M059J (cell line): ENCODE data around the gene TFIP11. TPM values are rescaled to one million over a fixed set of nuclear protein-coding genes. Genes with fewer than 3 reads are reported as not detected.
"Not testable (repeated sequence)": the region's sequence is repeated elsewhere in the genome, so short reads cannot be mapped to it uniquely, and the experiment has no call there.

Source experiments
- DNase-seq: peaks from one replicate; pipeline ENCODE4 v3.0.0-alpha.2; 2012; ENCODE audit warnings: low read depth
- total RNA-seq: library from RNA; depleted of rRNA; stranded (reverse); fragments of >200 nt; shearing (Covaris generic); gene quantifications from 2 replicates; pipeline ENCODE4 v1.2.3, GENCODE V29; 2014

The TFIP11 gene
- total RNA-seq, 1 experiment from 2014 or later, result 19.1 TPM

DNA sequence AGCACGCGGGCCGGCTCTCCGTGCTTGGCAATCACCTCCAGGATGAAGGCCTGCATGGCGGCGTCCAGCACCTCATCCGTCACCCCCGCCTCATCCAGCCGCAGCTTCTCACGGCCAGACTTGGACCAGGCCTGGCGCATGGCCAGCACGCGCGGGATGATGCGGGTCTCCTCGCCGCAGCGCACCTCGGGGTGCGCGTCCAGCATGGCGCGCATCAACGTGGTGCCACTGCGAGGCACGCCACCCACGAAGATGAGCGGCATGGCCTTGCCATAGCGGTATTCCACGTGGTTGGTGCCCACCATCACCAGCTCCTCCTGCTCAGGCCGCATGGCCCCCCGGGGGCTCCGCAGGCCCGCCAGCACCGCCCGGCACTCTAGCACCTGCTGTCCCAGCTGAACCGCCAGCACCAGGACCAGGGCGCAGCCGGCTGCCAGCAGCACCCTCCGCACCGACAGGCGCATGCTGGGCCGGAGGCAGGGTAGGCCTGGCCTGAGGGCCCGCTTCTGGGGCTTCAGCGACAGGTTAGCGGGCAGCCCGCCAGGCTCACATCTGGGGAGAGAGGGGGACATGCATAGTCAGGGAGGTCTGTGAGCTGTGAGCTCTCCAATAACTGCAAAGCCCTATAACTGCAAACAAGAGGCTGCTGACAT lies 29.0 kb upstream of the TFIP11 start:
- DNase-seq, result no peak

DNA sequence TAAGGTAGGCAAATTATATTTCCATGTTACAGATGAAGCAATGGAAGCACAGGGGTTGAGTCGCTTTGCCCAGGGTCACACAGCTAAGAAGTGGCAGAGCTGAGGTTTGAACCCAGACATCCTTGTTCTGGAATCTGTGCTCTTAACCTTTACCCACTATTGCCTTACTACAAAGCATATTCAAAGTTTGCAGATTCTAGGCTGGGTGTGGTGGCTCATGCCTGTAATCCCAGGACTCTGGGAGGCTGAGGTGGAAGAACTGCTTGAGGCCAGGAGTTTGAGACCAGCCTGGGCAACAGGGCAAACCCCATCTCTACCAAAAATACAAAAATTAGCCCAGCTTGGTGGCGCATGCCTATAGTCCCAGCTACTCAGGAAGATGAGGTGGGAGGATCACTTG lies 27.8 kb upstream of the TFIP11 start:
- DNase-seq, result no peak

DNA sequence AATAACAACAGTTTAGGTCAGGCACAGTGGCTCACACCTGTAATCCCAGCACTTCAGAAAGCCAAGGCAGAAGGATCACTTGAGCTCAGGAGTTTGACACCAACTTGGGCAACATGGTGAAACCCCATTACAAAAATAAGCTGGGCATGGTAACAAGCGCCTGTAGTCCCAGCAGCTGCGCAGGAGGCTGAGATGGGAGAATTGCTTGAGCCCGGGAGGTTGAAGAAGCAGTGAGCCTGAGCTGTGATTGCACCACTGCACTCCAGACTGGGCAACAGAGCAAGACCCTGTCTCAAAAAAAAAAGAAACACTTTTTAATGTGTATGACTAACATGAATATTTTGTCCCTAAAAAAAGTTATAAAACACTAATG lies 24.5 kb upstream of the TFIP11 start:
- DNase-seq, result no peak

DNA sequence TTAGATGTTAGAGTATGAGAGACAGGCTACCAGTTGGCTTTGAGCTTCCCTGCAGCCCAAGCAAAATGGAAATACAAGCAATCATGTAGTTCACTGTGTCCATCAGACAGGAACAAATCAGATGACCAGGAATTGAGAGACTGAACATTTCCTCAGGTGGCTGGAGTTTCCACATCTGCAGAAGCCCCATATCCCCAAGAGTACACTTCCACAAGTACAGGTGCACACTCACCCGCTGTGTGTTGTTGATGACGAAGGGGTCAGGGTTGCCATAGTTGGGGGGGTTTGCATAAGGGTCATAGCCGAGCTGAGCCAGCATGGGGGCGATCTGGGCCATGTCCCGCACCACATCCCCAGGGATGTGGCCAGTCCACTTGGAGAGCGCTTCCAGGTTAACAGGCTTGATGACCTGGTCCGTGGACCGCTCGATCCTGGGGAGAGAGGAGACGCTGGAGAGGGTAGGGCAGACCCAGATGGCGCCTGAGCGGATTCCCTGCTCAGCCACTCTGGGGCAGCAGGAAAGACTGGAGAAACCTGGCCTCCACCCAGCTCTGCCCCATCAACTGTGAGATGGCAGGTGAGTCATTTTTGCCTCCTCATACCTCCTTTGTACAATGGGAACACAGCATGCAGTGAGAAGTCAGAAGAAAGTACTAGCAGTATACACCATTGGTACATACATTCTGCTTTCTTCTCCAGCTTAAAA lies 23.9 kb upstream of the TFIP11 start:
- DNase-seq, result peak; percentile 23

DNA sequence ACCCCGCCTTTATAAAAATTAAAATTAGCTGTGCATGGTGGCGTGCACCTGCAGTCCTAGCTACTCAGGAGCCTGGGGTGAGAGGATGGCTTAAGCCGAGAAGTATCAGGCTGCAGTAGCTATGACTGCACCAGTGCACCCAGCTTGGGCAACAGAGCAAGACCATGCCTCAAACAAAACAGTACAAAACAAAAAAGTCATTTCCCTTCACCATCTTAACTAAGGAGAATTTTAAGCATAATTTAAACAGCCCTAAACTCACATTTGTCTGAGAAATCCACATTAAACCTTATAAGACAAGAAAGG lies 23.3 kb upstream of the TFIP11 start:
- no peak for DNase-seq

DNA sequence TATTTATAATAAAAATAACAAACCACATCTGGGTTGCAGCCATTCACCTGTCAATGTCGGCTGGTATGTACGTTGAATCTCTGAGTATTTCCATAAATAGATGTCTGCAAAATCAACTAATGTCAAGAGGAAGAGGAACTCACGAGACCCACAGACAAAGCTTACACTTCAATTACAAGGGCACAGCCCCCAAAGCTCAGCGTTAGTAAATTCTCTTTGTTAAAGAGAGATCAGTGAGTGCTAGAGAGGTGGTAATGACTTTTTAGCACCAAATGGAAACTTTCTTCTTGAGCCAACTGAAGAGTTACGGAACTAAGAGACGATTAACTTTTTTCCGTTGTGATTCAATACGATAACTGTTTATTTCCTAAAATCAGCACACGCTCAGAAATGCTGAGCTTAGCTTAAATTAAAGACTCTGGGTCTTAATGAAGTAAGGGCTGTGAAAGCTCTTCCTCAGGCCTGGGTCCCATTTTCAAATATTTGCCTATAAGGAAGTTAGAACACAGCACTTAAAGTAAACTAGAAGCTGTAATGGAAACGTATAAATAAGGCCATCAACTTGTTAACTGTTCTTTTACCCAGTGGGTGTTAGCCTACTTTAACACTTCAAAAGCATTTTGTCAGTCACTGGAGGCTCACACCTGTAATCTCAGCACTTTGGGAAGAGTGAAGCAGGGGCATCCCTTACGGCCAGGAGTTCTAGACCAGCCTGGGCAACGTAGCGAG lies 22.8 kb upstream of the TFIP11 start:
- DNase-seq, result no peak

DNA sequence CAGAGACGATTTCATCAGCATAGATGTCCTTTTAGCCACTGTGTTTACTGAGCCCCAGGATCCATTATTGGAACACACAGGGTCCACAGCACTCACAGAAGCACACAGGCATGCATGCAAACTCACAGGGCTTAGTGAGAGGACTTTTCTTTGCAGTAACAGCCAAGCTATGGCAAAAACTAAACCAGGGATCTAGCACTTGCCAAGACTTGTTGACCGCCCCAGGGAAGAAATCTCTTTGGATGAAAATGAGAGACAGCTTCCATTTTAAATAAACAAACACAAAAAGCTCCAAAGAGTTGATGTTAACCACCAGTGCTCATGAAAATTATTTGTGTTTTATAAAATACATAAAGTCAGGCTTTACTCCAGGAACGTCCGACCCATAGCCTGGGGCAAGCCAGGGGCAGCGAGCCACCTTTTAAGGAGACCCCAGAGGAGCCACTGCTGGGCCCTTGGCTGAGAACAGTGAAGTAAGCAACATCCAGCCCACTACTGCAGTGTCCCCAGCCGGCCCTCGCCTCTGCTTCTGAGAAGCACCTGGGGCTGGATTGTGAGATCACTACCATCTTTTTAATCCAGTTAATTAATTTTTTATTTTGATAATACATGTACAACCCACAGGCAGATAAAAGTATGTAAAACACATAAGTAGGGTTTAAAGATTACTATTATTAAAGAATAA lies 22.0 kb upstream of the TFIP11 start:
- no peak for DNase-seq

DNA sequence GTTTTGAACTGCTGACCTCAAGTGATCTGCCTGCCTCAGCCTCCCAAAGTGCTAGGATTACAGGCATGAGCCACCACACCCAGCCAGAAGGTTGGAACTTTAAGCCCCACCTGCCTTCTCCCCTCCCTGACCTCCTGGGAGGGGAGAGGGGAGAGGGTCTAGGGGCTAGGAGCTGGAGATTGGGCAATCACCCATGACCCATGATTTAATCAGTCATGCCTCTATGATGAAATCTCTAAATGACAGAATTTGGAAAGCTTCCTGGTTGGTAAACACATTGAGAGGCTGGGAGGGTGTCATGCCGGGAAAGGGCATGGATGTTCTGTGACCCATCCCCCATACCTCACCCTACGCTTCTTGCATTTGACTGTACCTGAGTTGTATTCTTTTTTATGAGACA lies 17.1 kb upstream of the TFIP11 start:
- no peak for DNase-seq

DNA sequence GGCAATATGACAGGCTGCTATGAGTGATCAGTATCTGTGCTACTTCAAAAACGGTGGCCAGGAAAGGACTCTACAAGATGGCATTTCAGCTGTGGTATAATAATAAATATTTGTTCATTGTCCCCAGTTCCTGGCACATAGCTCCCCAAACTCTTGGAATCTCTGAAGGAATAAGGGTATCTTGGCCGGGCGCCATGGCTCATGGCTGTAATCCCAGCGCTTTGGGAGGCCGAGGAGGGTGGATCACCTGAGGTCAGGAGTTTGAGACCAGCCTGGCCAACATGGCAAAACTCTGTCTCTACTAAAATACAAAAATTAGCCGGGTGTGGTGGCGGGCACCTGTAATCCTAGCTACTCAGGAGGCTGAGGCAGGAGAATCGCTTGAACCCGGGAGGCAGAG lies 16.2 kb upstream of the TFIP11 start:
- DNase-seq, result not testable (repeated sequence)

DNA sequence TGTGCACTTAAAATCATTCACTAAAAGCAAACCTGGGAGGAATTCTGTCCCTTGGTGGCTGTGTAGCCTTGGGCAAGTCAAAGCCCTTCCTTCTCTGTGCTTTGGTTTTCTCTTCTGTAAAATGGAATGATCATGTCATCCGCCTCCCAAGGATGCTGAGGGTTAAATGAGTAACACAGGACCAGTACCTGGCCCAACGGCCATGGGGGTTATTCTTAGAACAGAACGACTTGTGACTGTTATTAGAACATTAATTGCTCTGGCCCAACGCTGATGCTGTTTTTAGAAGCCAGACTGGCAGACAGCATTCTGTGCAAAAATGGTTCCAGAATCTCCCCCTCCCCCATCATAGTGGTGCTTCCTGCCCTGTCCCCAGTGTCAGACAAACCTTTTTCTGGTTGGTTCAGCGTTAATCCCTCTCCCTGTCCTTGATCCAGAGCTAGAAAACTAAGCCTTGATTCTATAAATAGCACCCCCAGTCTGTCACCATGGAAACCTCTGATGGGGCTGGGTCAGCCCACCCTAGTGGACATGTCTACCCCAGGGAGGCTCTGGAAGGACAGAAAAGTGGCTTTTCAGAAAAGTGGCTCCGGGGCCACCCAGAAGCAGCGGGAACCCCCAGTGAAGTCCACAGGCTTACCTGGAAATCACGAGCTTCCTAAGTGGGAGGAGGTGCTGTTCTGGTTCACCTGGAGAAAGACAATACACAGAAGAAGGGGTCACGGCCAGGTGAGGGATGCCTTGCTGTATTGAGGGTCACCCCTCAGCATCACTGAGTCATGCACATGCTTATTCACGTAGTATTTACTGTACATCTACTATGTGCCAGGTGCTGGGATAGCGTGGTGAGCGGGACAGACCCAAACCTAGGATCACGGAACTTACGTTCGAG lies 15.5 kb upstream of the TFIP11 start:
- DNase-seq, result no peak

DNA sequence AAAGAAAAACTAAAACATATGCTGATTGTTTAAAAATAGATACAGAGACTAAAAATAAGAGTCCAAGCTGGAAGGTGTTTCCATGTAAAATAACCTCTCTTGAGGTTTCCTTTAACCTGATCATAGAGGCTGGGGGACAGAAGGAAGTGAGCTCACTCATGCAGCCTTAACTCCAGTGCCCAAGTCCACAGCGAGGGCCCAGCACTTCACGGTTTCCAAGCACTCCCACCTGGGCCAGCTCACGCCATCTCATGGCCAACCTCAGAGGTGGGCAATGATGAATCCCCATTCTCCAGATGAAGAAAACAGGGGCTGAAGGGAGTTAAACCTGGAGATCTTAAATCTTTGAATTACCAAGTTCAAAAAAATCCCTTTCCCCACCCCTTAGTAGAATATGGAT lies 14.9 kb upstream of the TFIP11 start:
- DNase-seq, result no peak

DNA sequence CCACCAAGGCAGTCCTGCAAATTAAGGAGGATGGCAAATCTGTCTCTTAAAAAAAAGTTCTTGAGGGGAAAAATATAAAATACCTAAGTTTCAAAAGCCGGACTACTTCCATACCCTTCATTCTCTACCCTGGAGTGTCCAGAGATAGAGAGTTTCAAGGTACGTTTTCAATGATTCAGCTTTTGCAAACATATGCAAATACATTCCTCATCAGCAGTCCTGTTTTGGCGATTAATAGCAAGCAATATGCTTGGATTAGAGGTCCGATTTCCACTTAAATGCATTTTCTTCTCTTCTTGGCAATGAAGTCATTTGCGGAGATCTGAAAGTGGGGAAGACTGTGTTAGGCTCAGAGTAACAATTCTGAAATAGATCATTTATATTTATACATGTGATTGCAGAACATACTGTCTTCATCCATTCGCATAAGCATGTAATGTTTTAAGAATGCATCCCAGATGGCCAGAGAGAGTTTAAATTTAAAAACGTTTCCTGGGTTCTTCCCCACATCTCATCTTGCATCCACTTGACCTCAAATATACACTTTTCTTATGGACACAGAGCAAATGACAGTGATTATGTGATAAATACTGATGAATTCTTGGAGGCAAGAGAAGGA lies 13.8 kb upstream of the TFIP11 start:
- DNase-seq, result no peak

DNA sequence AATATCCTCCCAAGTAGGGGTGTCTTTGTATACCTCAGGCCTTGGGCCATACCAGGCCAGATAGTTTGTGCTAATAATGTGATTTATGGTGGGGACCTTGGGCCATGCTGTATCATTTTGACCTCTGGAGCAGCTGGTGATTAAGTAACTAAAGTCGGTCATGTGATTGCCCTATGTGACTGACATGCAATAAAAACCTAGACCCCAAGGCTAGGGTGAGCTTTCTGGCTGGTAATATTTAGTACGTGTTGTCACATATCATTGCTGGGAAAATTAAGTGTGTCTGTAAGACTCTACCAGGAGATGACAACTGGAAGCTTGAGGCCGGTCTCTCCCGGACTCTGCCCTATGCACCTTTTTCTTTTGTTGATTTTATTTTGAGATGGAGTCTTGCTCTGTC lies 12.6 kb upstream of the TFIP11 start:
- no peak for DNase-seq

DNA sequence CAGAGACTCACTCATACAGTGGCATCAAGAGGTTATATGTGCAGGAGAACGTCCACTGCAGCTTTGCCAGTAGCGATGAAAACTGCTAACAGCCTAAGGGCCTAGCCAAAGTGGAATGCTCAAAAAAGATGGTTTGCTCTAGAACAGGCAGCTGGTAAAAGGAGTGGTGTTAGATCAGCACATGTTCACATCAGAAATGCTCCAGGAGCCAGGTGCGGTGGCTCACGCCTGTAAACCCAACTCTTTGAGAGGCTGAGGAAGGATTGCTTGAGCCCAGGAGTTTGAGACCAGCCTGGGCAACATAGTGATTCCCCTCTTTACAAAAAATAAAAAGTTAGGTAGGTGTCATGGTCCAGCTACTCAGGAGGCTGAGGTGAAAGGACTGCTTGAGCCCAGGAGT lies 10.3 kb upstream of the TFIP11 start:
- DNase-seq, result no peak

DNA sequence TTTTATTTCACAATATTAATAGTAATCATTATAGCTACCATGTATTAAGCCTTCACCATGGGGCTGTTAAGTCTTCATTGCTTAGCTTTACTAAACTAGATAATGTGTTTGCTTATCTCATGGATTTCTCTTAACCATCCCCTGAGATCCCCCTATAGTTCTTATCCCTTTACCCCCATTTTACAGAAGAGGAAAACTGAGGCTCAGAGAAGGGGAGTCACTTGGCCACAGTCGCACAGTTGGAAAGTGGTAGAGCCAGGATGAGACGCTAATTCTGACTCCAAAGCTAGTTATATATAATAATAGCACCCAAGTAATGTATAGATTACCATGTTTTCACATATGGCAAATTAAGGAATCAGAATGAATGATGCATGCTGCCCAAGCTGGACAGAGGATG lies 9.7 kb upstream of the TFIP11 start:
- no peak for DNase-seq

DNA sequence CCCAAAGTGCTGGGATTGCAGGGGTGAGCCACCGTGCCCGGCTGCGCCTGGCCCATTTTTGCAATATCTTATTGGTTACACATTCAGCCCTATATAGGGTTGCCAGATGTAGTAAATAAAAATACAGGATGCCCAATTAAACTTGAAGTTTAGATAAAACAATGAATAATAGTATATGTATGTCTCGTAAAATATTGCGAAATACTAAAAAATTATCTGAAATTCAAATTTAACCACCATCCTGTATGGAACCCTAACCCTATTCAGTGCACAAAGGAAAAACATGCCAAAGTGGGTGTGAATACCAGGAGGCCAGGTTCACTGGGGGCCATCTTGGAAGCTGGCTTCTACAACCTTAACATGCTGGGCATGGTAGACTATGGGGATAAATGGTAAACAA lies 5.2 kb upstream of the TFIP11 start:
- no peak for DNase-seq

DNA sequence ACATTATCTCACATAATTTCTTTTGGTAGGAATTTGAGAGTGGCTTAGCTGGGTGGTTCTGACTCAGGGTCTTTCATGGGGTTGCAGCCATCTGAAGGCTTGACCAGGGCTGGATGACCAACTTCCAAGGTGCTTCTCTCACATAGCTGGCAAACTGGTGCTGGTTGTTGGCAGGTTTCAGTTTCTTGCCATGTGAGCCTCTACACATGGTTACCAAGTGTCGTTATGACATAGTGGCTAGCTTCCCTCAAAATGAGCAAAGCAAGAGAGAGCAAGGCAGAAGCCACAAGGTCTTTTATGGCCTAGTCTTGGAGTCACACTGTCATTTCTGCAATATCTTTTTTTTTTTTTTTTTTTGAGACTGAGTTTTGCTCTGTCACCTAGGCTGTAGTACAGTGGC lies 4.2 kb upstream of the TFIP11 start:
- no peak for DNase-seq

DNA sequence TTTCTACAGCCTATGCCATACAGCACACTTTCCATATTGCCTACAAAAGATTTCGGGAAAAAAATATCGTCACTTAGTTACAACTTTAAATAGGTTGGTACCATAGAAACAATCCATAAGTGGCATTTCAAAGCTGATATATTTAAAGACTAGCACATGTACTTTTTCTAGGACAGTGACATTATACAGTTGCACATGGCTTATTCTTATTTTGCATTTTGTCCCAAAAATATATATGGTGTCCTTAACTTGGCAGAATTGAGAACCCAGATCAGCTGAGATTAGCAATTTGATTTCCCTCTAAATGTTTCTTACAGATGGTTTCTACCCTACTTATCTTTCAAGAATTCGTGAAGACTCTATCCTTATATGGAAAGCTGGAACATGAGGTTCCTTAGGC lies 3.7 kb upstream of the TFIP11 start:
- DNase-seq, result no peak

DNA sequence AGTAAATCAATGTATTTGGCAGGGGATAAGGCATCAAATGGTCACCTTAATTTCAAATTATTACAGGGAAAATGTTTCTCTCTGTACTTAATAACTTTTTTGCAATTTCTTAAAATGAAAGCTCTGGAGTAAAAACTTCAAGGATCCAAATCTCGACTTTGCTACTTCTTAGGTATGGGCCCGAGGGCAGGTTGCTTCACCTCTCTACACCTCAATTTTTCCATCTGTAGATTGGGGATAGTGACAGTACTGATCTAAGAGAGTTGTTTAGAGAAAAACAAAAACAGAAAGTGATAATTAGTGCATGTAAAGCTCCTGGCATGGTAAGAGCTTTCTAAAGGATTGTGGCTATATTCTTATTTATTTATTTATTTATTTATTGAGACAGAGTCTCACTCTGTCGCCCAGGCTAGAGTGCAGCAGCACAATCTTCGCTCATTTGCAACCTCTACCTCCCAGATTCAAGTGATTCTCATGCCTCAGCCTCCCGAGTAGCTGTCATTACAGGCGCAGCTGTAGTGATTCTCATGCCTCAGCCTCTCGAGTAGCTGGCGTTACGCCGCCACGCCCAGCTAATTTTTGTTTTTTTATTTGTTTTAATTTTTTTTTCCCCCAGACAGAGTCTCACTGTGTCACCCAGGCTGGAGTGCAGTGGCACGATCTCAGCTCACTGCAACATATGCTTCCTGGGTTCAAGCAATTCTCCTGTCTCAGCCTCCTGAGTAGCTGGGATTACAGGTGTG lies 2.3 kb upstream of the TFIP11 start:
- DNase-seq, result no peak

DNA sequence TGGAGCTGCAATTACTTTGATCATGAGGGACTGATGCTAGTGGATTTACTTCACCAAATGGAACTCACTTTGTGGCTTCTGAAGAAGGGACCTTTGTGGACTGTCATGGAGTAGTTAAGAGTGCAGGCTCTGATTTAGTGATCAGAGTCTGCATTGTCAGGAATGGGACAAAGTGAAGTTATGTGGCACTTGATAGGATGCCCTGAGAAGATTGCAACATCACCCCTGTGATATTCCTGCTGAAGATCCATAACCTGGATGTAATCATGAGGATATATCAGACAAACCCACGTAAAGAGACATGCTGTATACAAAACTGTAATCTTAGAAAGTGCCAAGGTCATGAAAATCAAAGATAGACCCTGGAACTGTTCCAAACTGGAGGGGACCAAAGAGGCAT lies 1.6 kb upstream of the TFIP11 start:
- DNase-seq, result no peak

DNA sequence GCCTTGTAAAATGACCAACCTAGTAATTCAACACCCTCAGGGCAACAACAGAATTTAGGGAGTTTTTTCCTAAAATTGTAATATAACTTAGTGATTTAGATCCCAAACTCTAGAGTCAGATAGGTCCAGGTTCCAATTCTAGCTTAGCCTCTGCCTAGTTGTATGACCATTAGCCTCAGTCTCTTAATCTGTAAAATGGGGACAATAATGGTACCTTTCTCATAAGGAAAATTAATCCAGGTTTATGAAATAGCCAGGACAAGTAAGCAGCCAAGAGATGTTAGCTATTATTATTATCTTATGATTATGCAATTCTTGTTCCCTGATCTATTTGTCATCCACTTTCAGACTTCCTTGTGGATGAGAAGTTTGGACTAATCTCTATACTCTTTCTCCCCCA lies 4.1 kb downstream of the TFIP11 start:
- no peak for DNase-seq
